Measurements from ENCODE around the gene MTPN.

DNA sequence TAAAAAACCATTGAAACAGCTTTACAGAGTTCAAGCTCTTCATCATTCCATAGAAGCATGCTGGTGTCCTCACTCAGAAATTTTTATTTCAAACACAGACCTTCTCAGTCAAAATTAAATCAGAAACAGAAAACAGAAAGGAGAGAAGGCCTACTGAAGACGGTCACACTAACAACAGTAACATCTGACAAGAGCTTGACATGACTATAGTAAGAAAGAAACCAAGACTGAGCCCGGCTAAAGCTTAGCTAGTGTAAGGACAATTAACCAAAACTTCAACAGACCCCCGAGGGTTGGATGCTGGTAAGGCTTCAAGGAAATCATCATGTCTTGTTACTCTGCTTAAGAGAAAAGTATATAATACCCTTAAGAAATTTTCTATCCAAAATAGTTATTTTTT, 38.6 kb downstream of the MTPN start:
- TF ChIP-seq, protein P1, sequence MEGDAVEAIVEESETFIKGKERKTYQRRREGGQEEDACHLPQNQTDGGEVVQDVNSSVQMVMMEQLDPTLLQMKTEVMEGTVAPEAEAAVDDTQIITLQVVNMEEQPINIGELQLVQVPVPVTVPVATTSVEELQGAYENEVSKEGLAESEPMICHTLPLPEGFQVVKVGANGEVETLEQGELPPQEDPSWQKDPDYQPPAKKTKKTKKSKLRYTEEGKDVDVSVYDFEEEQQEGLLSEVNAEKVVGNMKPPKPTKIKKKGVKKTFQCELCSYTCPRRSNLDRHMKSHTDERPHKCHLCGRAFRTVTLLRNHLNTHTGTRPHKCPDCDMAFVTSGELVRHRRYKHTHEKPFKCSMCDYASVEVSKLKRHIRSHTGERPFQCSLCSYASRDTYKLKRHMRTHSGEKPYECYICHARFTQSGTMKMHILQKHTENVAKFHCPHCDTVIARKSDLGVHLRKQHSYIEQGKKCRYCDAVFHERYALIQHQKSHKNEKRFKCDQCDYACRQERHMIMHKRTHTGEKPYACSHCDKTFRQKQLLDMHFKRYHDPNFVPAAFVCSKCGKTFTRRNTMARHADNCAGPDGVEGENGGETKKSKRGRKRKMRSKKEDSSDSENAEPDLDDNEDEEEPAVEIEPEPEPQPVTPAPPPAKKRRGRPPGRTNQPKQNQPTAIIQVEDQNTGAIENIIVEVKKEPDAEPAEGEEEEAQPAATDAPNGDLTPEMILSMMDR (IDR thresholded peaks at IDR 0.05), result no peak
- no peak for TF ChIP-seq EP300 (IDR thresholded peaks at IDR 0.05)
- no peak for TF ChIP-seq POLR2A (IDR thresholded peaks at IDR 0.05)

Measured in ovary (tissue), 3 donors.